ENCODE measurements around the gene HTR6.

DNA sequence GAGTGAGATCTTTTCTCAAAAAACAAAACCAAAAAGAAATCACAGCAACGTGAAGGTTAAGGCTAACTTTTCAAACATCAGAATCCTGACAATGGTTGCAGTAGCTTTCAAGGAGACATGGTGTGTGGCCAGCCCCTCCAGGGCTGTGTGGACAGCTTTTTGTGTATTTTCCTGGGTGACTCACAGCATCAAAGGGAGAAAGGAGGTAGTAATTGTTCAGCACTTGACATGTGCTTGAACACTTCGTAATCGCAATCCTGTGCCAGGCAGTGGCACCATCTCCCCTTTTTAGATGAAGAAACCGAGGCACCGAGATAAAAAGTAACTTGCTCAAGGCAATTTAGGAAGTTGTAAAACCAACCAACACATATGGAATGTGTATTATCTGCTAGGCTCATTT lies 10.3 kb upstream of the HTR6 start:
- TF ChIP-seq, protein P1, sequence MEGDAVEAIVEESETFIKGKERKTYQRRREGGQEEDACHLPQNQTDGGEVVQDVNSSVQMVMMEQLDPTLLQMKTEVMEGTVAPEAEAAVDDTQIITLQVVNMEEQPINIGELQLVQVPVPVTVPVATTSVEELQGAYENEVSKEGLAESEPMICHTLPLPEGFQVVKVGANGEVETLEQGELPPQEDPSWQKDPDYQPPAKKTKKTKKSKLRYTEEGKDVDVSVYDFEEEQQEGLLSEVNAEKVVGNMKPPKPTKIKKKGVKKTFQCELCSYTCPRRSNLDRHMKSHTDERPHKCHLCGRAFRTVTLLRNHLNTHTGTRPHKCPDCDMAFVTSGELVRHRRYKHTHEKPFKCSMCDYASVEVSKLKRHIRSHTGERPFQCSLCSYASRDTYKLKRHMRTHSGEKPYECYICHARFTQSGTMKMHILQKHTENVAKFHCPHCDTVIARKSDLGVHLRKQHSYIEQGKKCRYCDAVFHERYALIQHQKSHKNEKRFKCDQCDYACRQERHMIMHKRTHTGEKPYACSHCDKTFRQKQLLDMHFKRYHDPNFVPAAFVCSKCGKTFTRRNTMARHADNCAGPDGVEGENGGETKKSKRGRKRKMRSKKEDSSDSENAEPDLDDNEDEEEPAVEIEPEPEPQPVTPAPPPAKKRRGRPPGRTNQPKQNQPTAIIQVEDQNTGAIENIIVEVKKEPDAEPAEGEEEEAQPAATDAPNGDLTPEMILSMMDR (IDR thresholded peaks at IDR 0.05; ENCODE audit: insufficient read depth, low read depth, low read length) = no peak
- no peak for TF ChIP-seq EZH2 (IDR thresholded peaks at IDR 0.05; ENCODE audit: insufficient read depth, low read length)

Measured in astrocyte (in vitro differentiated cells and primary cell).